Measurements from ENCODE around the gene RASL12.

The RASL12 gene

GRCh38 chr15:65085207-65085753, 17.5 kb upstream of the RASL12 start:
- no peak for TF ChIP-seq ARNT (IDR thresholded peaks at IDR 0.05)
- POLR2A ChIA-PET: no interaction called here

DNA sequence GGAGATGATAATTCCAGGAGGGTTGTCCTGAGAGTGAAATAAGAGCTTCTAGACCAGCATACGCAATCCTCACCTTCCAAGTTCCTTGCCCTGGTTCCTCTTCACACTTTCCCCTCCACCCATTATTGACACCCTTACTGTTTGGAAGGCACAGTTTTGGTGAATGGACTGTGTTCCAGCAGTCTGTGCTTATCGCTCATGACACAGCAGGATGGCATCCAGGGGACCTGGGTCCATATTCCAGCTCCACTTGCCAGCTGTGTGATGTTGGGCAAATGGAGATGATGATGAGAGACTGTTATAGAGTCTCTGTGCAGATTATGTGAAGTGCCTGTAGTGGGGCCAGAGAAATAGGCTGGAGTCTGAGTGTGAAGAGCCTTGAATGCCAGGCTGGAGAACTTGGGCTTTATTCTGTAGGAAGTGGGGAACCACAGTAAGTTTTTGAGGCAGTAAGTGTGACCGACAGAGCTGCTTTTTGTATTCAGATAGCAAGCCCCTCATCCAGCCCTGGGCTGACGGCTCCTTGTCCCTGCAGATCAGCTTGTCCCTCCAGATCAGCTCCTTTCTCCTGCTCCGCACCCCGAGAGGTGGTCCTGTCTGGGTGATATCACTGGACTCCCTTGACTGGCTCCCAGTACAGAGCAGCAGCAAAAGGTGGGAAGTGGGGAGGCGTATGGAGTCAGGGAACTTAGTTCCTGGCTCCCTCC, 16.9 kb upstream of the RASL12 start:
- TF ChIP-seq TARDBP (IDR thresholded peaks at IDR 0.05) (no peak), BHLHE40 (IDR thresholded peaks at IDR 0.05; ENCODE audit: borderline replicate concordance) (no peak), PKNOX1 (IDR thresholded peaks at IDR 0.05) (no peak), FOXA1 (IDR thresholded peaks at IDR 0.05) (no peak), L3MBTL2 (conservative IDR thresholded peaks at IDR 0.05) (no peak), ZNF384 (IDR thresholded peaks at IDR 0.05) (no peak), CTBP1 (IDR thresholded peaks at IDR 0.05; ENCODE audit: borderline replicate concordance) (no peak), SUZ12 (IDR thresholded peaks at IDR 0.05) (no peak), FOXM1 (IDR thresholded peaks at IDR 0.05; ENCODE audit: borderline replicate concordance) (no peak), HDGF (IDR thresholded peaks at IDR 0.05; ENCODE audit: borderline replicate concordance) (no peak), ARNT (IDR thresholded peaks at IDR 0.05) (no peak), LEF1 (IDR thresholded peaks at IDR 0.05; ENCODE audit: borderline replicate concordance) (no peak), FOXK2 (IDR thresholded peaks at IDR 0.05) (no peak), SP1 (IDR thresholded peaks at IDR 0.05) (no peak), ELF4 (IDR thresholded peaks at IDR 0.05) (no peak)
- POLR2A ChIA-PET: no interaction called here
- DNase-seq (ENCODE audit: extremely low spot score): no peak
- CTCF ChIA-PET: interaction anchor here (1.3 to 1.4 kb wide), 2 partner anchors 42 to 186 kb away, joined by 4 read pairs; no protein-coding TSS in a partner anchor

More at GRCh38 chr15:65085207-65085753, 17.5 kb upstream of the RASL12 start:
- DNase-seq (ENCODE audit: extremely low spot score): no peak
- CTCF ChIA-PET: interaction anchor here (1.3 to 1.4 kb wide), 2 partner anchors 42 to 185 kb away, joined by 4 read pairs; no protein-coding TSS in a partner anchor

DNA sequence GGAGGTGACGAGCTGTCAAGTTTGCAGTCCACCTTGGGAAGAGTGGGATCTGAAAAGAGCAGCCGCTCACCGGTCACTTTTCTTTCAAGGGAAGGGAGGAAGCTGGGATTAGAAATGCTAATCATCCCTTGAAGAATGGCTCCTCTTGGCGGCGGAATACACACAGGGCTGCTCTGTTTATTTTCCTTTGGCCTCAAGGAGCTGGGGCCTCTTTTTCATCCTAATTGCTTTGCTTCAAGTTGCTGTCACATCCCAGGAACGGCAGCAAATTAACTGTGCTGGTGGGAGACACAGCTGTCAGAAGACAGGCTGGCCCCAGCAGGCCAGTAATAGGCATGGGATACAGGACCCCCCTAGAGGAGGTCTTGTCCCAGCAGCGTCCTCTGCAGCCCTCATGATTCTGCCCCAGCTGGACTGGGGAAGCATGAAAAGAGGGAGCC, 15.5 kb upstream of the RASL12 start:
- POLR2A ChIA-PET: interaction anchor here (1.1 kb wide), 1 partner anchor 30 kb away, joined by 4 read pairs; no protein-coding TSS in a partner anchor
- no peak for TF ChIP-seq ZNF384 (IDR thresholded peaks at IDR 0.05)
- TF ChIP-seq PKNOX1 (IDR thresholded peaks at IDR 0.05): no peak
- no peak for TF ChIP-seq LEF1 (IDR thresholded peaks at IDR 0.05; ENCODE audit: borderline replicate concordance)
- TF ChIP-seq L3MBTL2 (conservative IDR thresholded peaks at IDR 0.05): no peak
- TF ChIP-seq TARDBP (IDR thresholded peaks at IDR 0.05): no peak
- TF ChIP-seq SP1 (IDR thresholded peaks at IDR 0.05): no peak
- TF ChIP-seq ARNT (IDR thresholded peaks at IDR 0.05): no peak
- TF ChIP-seq ELF4 (IDR thresholded peaks at IDR 0.05): no peak
- TF ChIP-seq FOXA1 (IDR thresholded peaks at IDR 0.05): no peak
- no peak for TF ChIP-seq FOXK2 (IDR thresholded peaks at IDR 0.05)
- TF ChIP-seq HDGF (IDR thresholded peaks at IDR 0.05; ENCODE audit: borderline replicate concordance): no peak
- no peak for TF ChIP-seq CTBP1 (IDR thresholded peaks at IDR 0.05; ENCODE audit: borderline replicate concordance)
- no peak for TF ChIP-seq SUZ12 (IDR thresholded peaks at IDR 0.05)
- TF ChIP-seq FOXM1 (IDR thresholded peaks at IDR 0.05; ENCODE audit: borderline replicate concordance): no peak
- no peak for TF ChIP-seq BHLHE40 (IDR thresholded peaks at IDR 0.05; ENCODE audit: borderline replicate concordance)
- no peak for TF ChIP-seq NFRKB (IDR thresholded peaks at IDR 0.05)
- CTCF ChIA-PET: interaction anchor here (0.5 to 2.2 kb wide), 5 partner anchors 22 to 52 kb away, joined by 3 to 15 read pairs (median 4); no protein-coding TSS in a partner anchor

GRCh38 chr15:65082303-65082953, 14.6 kb upstream of the RASL12 start:
- peak; percentile 28 for DNase-seq (ENCODE audit: extremely low spot score)
- no peak for TF ChIP-seq ARNT (IDR thresholded peaks at IDR 0.05)
- TF ChIP-seq FOXM1 (IDR thresholded peaks at IDR 0.05; ENCODE audit: borderline replicate concordance): no peak
- no peak for TF ChIP-seq FOXA1 (IDR thresholded peaks at IDR 0.05)
- no peak for TF ChIP-seq HDGF (IDR thresholded peaks at IDR 0.05; ENCODE audit: borderline replicate concordance)
- no peak for TF ChIP-seq TARDBP (IDR thresholded peaks at IDR 0.05)
- TF ChIP-seq L3MBTL2 (conservative IDR thresholded peaks at IDR 0.05): no peak
- no peak for TF ChIP-seq FOXK2 (IDR thresholded peaks at IDR 0.05)
- no peak for TF ChIP-seq CTBP1 (IDR thresholded peaks at IDR 0.05; ENCODE audit: borderline replicate concordance)
- no peak for TF ChIP-seq ZNF384 (IDR thresholded peaks at IDR 0.05)
- TF ChIP-seq ELF4 (IDR thresholded peaks at IDR 0.05): no peak
- no peak for TF ChIP-seq BHLHE40 (IDR thresholded peaks at IDR 0.05; ENCODE audit: borderline replicate concordance)
- TF ChIP-seq LEF1 (IDR thresholded peaks at IDR 0.05; ENCODE audit: borderline replicate concordance): no peak
- TF ChIP-seq NFRKB (IDR thresholded peaks at IDR 0.05): no peak
- no peak for TF ChIP-seq SP1 (IDR thresholded peaks at IDR 0.05)
- TF ChIP-seq SUZ12 (IDR thresholded peaks at IDR 0.05): no peak
- no peak for TF ChIP-seq PKNOX1 (IDR thresholded peaks at IDR 0.05)
- CTCF ChIA-PET: interaction anchor here (1.1 to 2.2 kb wide), 3 partner anchors 21 to 49 kb away, joined by 3 to 15 read pairs (median 6); no protein-coding TSS in a partner anchor
- POLR2A ChIA-PET: interaction anchor here (1.1 kb wide), 1 partner anchor 30 kb away, joined by 4 read pairs; no protein-coding TSS in a partner anchor

More for the DNA sequence above, 15.5 kb upstream of the RASL12 start:
- DNase-seq (ENCODE audit: extremely low spot score): peak; percentile 25

- ChIA-PET CTCF (interaction anchor here (2.2 kb wide), 1 partner anchor 28 kb away, joined by 15 read pairs; no protein-coding TSS in a partner anchor), POLR2A (no interaction called here)
- DNase-seq (ENCODE audit: extremely low spot score): no peak
- TF ChIP-seq SP1 (IDR thresholded peaks at IDR 0.05): no peak
- TF ChIP-seq BHLHE40 (IDR thresholded peaks at IDR 0.05; ENCODE audit: borderline replicate concordance): no peak
- no peak for TF ChIP-seq SUZ12 (IDR thresholded peaks at IDR 0.05)
- no peak for TF ChIP-seq HDGF (IDR thresholded peaks at IDR 0.05; ENCODE audit: borderline replicate concordance)
- TF ChIP-seq FOXA1 (IDR thresholded peaks at IDR 0.05): no peak
- no peak for TF ChIP-seq L3MBTL2 (conservative IDR thresholded peaks at IDR 0.05)
- no peak for TF ChIP-seq TARDBP (IDR thresholded peaks at IDR 0.05)
- no peak for TF ChIP-seq NFRKB (IDR thresholded peaks at IDR 0.05)
- no peak for TF ChIP-seq ARNT (IDR thresholded peaks at IDR 0.05)
- no peak for TF ChIP-seq PKNOX1 (IDR thresholded peaks at IDR 0.05)
- TF ChIP-seq ZNF384 (IDR thresholded peaks at IDR 0.05): no peak
- no peak for TF ChIP-seq FOXK2 (IDR thresholded peaks at IDR 0.05)
- no peak for TF ChIP-seq FOXM1 (IDR thresholded peaks at IDR 0.05; ENCODE audit: borderline replicate concordance)
- no peak for TF ChIP-seq CTBP1 (IDR thresholded peaks at IDR 0.05; ENCODE audit: borderline replicate concordance)
- TF ChIP-seq ELF4 (IDR thresholded peaks at IDR 0.05): no peak
- TF ChIP-seq LEF1 (IDR thresholded peaks at IDR 0.05; ENCODE audit: borderline replicate concordance): no peak
Observed at GRCh38 chr15:65081758-65082157, 14.0 kb upstream of the RASL12 start.

Data from HEK293T (cell line).